Retinal pigment epithelial cell (primary cell): ENCODE measurements around the gene TMBIM1.

Experiments used
- DNase-seq: peaks from one replicate; pipeline ENCODE4 v3.0.0-alpha.2; 2010; ENCODE audit warnings: low read depth
- H3K4me3 ChIP-seq: 2 replicates; pipeline ENCODE4 v1.5.1; 2011; ENCODE audit warnings: mild to moderate bottlenecking, low read length, control low read depth, moderate library complexity
- CTCF ChIP-seq: conservative IDR thresholded peaks from 2 replicates; pipeline ENCODE4 v1.5.1; 2011; ENCODE audit warnings: low read depth, low read length, control low read depth, inconsistent platforms

The TMBIM1 gene

GRCh38 chr2:218269900-218270720, 22.2 kb downstream of the TMBIM1 start, which contains the start of the genes AAMP and PNKD:
TSS of gene AAMP (minus strand) at chr2:218270137. CDS start at chr2:218270086, 51 bp downstream.
TSS of gene PNKD (plus strand) at chr2:218270519. CDS start at chr2:218270536, 17 bp downstream.
- peak; percentile 96 for DNase-seq
- no peak for TF ChIP-seq CTCF
- H3K4me3 ChIP-seq: peak within 1 kb of the TSS; percentile 98

- no peak for DNase-seq
- H3K4me3 ChIP-seq: no peak overlapping the region
- TF ChIP-seq CTCF: no peak
Measured at GRCh38 chr2:218267259-218267658, 25.0 kb downstream of the TMBIM1 start.

GRCh38 chr2:218266316-218266979, 25.9 kb downstream of the TMBIM1 start:
- DNase-seq: no peak
- TF ChIP-seq CTCF: no peak
- H3K4me3 ChIP-seq: no peak overlapping the region

GRCh38 chr2:218265626-218266025, 26.7 kb downstream of the TMBIM1 start:
- TF ChIP-seq CTCF: no peak

GRCh38 chr2:218264773-218265561, 27.3 kb downstream of the TMBIM1 start:
- no peak overlapping the region for H3K4me3 ChIP-seq
- no peak for TF ChIP-seq CTCF
- DNase-seq: no peak

More at GRCh38 chr2:218265626-218266025, 26.7 kb downstream of the TMBIM1 start:
- H3K4me3 ChIP-seq: no peak overlapping the region
- DNase-seq: no peak

- no peak overlapping the region for H3K4me3 ChIP-seq
- DNase-seq: no peak
- no peak for TF ChIP-seq CTCF
Measured at GRCh38 chr2:218263817-218264641, 28.3 kb downstream of the TMBIM1 start.
